ENCODE data around the gene ABCA6.

ABCA6 gene

GRCh38 chr17:69046121-69046807, 95.4 kb downstream of the ABCA6 start:
- DNase-seq (ENCODE audit: low read depth) = no peak

- DNase-seq (ENCODE audit: low read depth) = no peak
These were observed 96.0 kb downstream of the ABCA6 start for GRCh38 chr17:69045646-69046045.

- no peak for DNase-seq (ENCODE audit: low read depth)
These were observed 97.3 kb downstream of the ABCA6 start for GRCh38 chr17:69044371-69044770.

- no peak for DNase-seq (ENCODE audit: low read depth)
These were observed 98.5 kb downstream of the ABCA6 start for GRCh38 chr17:69043098-69043734.

GRCh38 chr17:69042308-69042707, 99.4 kb downstream of the ABCA6 start:
- DNase-seq (ENCODE audit: low read depth) = no peak

GRCh38 chr17:69031839-69032238, 109.9 kb downstream of the ABCA6 start:
- no peak for DNase-seq (ENCODE audit: low read depth)

GRCh38 chr17:69030169-69030568, 111.5 kb downstream of the ABCA6 start:
- no peak for DNase-seq (ENCODE audit: low read depth)

All from stimulated activated CD8-positive, alpha-beta memory T cell treated with anti-CD3 and anti-CD28 coated beads, Interleukin-12 subunit alpha, Interleukin-12 subunit beta, amount 100 ng/mL, for 1 hour (primary cell).